Nephron (organoid): ENCODE data around the gene SORCS2.

Experiments
- H3K27ac Mint-ChIP-seq, 3 experiments: 2 replicates each; pipeline ENCODE4 v1.8.0; 2020; ENCODE audit warnings: mixed read lengths in 3 of 3, mild to moderate bottlenecking in 2 of 3, moderate library complexity in 1 of 3
- H3K27me3 Mint-ChIP-seq: 2 replicates; pipeline ENCODE4 v1.8.0; 2021; ENCODE audit warnings: low read depth, mild to moderate bottlenecking, moderate library complexity, mixed read lengths
- H3K36me3 Mint-ChIP-seq: 2 replicates; pipeline ENCODE4 v1.8.0; 2020; ENCODE audit warnings: low read depth, mixed read lengths
- H3K4me1 Mint-ChIP-seq: 2 replicates; pipeline ENCODE4 v1.8.0; 2020; ENCODE audit warnings: mixed read lengths
- H3K4me3 Mint-ChIP-seq, 3 experiments: 2 replicates each; pipeline ENCODE4 v1.8.0; 2020; ENCODE audit warnings: mild to moderate bottlenecking in 3 of 3, mixed read lengths in 3 of 3, moderate library complexity in 2 of 3
- H3K9me3 Mint-ChIP-seq: 2 replicates; pipeline ENCODE4 v1.8.0; 2020; ENCODE audit warnings: mixed read lengths
- TF ChIP-seq, protein P1 (sequence below), 3 experiments: fragments of 200-600 bp; sonication (generic); IDR thresholded peaks; one replicate each; pipeline ENCODE4 v1.5.0; 2021; ENCODE audit warnings: antibody characterized with exemption in 3 of 3; ENCODE audit not compliant: unreplicated experiment in 3 of 3

SORCS2 gene

DNA sequence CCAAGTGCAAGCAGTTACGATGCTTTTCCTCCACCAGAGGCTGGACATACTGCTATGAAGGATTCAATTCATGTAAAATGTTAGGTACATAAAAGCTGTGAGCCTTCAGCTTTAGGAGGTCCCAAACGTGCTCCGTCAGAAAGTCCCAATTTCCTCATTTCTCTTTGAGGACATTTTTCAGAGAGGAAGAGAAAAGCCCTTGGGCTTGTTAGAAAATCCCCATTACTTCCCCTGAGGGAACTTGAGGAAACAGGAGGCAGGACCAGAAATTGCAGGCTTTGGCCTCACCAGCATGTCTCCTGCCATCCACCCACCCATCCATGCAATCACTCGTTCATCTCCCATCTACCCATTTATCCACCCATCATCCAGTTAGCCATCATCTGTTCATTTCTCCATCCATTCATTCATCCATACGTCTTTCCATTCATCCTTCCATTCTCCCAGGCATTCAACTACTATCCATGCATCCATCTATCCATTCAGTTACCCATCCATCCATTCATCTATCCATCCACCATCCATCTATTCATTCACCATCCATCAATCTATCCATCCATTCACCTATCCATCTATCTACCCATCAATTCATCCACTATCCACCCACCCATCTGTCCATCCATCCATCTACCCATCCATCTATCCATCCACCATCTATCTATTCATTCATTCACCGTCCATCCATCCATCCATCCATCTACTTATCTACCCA is 523.8 kb downstream of the SORCS2 start:
- peaks cover 25% of the 10 kb centered on the region for H3K27me3 Mint-ChIP-seq

DNA sequence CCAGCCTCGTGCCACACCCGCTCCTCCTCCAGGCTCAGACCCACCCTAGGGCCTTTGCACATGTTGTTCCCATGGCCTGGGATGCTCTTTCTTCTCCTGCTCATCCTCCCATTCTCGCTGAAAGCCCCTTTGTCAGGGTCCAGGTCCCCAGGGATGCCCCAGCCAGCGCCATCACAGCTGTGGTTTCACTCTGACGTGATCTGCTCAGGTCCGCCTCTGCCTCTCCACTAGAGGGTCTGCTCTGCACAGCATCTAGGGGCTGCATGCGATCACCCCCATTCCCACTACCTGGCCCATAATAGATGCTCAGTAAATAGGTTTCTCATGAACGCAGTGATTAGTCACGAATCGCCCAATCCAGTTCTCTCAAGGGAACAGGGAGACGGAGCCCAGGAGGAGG is 524.8 kb downstream of the SORCS2 start:
- Mint-ChIP-seq H3K4me3 (no peak overlapping the region), H3K27me3 (peaks cover 21% of the 10 kb centered on the region), H3K36me3 (peaks cover 18% of the 10 kb centered on the region), H3K27ac (no peak overlapping the region), H3K9me3 (peaks cover 3% of the 10 kb centered on the region), H3K4me1 (peaks cover 17% of the 10 kb centered on the region)
- TF ChIP-seq, protein P1, sequence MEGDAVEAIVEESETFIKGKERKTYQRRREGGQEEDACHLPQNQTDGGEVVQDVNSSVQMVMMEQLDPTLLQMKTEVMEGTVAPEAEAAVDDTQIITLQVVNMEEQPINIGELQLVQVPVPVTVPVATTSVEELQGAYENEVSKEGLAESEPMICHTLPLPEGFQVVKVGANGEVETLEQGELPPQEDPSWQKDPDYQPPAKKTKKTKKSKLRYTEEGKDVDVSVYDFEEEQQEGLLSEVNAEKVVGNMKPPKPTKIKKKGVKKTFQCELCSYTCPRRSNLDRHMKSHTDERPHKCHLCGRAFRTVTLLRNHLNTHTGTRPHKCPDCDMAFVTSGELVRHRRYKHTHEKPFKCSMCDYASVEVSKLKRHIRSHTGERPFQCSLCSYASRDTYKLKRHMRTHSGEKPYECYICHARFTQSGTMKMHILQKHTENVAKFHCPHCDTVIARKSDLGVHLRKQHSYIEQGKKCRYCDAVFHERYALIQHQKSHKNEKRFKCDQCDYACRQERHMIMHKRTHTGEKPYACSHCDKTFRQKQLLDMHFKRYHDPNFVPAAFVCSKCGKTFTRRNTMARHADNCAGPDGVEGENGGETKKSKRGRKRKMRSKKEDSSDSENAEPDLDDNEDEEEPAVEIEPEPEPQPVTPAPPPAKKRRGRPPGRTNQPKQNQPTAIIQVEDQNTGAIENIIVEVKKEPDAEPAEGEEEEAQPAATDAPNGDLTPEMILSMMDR (IDR thresholded peaks at IDR 0.05; ENCODE audit: unreplicated experiment in 3 of 3): no peak

More for the DNA sequence above, 523.8 kb downstream of the SORCS2 start:
- peaks cover 3% of the 10 kb centered on the region for H3K9me3 Mint-ChIP-seq
- H3K36me3 Mint-ChIP-seq: peaks cover 18% of the 10 kb centered on the region
- H3K4me1 Mint-ChIP-seq: peaks cover 25% of the 10 kb centered on the region
- TF ChIP-seq, protein P1 (IDR thresholded peaks at IDR 0.05; ENCODE audit: unreplicated experiment in 3 of 3): no peak
- no peak overlapping the region for H3K27ac Mint-ChIP-seq
- no peak overlapping the region for H3K4me3 Mint-ChIP-seq

DNA sequence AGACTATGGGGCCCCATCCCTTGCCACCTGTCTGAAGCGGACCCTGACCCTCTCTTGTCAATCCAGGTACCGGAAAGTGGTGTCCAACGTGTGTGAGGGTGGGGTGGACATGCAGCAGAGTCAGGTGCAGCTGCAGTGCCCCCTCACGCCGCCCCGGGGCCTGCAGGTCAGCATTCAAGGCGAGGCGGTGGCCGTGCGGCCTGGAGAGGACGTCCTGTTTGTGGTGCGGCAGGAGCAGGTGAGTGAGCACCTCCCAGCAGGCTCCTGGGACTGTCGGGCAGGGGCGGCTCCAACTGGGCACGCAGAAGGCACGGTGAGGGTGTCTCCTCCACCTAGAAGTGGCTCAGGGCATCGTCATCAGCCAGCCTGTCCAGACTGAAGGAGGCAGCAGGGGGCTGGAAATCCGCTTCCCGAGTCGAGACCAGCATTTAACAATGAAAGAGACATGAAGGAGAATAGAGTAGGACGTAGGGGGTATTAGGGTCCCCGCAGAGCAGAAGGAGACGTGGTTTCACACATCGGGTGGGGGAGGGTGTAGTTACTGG is 525.7 kb downstream of the SORCS2 start:
- Mint-ChIP-seq H3K27ac (no peak overlapping the region), H3K9me3 (peaks cover 3% of the 10 kb centered on the region), H3K27me3 (peaks cover 26% of the 10 kb centered on the region), H3K36me3 (peaks cover 17% of the 10 kb centered on the region), H3K4me1 (peaks cover 13% of the 10 kb centered on the region), H3K4me3 (no peak overlapping the region)
- TF ChIP-seq, protein P1 (IDR thresholded peaks at IDR 0.05; ENCODE audit: unreplicated experiment in 3 of 3): no peak

DNA sequence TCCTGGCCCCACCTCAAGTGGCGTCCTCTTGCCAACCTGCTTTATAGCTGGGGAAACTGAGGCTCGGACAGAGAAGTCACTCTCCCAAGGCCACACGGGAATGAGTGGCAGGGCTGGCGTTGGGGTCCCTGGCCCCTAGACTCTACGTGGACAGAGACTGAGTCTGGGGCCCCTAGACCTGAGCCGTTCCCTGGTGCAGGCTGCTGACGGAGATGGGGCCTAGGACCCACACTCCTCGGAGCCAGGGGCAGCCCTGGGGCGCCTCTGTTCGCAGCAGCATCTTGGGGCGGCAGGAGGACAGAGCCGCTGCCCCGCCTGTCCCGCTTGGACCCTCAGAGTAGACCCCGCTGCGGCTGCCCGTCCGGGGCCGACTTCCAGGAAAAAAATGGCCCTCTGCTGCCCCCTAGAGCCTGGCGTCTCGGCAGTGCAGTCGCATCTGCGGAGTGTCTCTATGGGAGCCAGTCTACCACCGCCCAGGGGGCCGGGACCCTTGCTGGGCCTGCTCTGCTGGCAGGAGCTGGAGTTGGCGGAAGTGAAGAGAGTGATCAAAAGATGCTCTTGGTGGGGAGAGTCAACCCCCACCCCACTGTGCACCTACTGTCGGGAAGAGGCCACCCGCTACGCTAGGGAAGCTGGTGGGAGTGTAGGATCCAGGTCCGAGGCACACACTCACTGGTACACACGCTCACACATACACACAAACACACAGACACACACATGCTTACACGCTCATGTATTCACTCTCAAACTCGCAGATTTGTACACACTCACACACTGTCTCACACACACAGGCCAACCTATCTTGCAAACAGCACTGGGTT is 527.2 kb downstream of the SORCS2 start:
- TF ChIP-seq, protein P1 (IDR thresholded peaks at IDR 0.05; ENCODE audit: unreplicated experiment in 3 of 3): peak; percentile 83 to 90 (median 85)
- Mint-ChIP-seq H3K4me3 (no peak overlapping the region), H3K4me1 (peaks cover 13% of the 10 kb centered on the region), H3K36me3 (peaks cover 19% of the 10 kb centered on the region), H3K27ac (no peak overlapping the region), H3K9me3 (peaks cover 3% of the 10 kb centered on the region), H3K27me3 (peaks cover 26% of the 10 kb centered on the region)

DNA sequence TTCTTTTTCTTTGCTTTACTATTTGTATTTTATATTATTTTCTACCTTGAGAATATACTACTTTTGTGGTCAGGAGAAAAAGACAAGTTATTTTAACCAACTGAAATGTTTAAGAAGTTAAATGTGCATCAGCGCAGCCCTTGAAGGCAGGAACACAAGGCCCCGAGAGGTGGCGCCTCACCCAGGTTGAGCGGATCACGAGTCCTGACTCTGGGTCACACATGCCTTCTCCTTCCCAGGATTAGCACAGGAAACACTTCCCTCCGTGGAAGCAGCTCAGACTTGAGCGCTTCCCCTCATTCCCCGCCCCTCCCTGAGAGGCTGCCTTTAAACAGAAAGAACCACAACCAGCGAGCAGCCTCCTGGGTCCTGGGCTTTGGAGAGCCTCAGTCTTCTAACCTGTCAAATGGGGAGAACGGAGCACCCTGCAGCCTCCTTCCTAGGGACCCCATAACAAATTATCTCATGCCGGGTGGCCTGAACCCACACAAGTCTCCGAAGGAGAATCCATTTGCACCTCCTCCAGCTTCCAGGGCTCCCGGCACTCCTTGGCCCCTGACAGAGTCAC is 529.7 kb downstream of the SORCS2 start:
- Mint-ChIP-seq H3K4me1 (peaks cover 13% of the 10 kb centered on the region), H3K27ac (no peak overlapping the region), H3K27me3 (peaks cover 25% of the 10 kb centered on the region), H3K4me3 (no peak overlapping the region), H3K36me3 (peaks cover 9% of the 10 kb centered on the region), H3K9me3 (no peaks in the 10 kb centered on the region)
- TF ChIP-seq, protein P1 (IDR thresholded peaks at IDR 0.05; ENCODE audit: unreplicated experiment in 3 of 3): peak in 2 of 3 experiments; percentile 12 to 18
